Psoas muscle (tissue), 8 donors: Measurements from ENCODE around the gene DTNB. TPM values are rescaled to one million over a fixed set of nuclear protein-coding genes. Genes with fewer than 3 reads are reported as not detected.

Experiments used
- ATAC-seq, 4 donors: fragments of 200-7000 bp; cut with Tn5 transposase; one replicate each; pipeline ENCODE4 v1.9.1; 2020; ENCODE audit warnings: moderate library complexity in 3 of 4, mild to moderate bottlenecking in 2 of 4
- DNase-seq, 2 donors: peaks; one replicate each; pipeline ENCODE4 v3.0.0-alpha.2; 2020
- H3K27ac ChIP-seq: fragments of 200-600 bp; one replicate; pipeline ENCODE4 v1.8.0; 2022
- H3K27me3 ChIP-seq, 3 donors: fragments of 200-600 bp in 1 of 3; one replicate each; pipeline versions ENCODE4 v1.6.1 to v1.8.0; 2013 to 2022; ENCODE audit warnings: low read length in 2 of 3, mild to moderate bottlenecking in 2 of 3, moderate library complexity in 1 of 3; ENCODE audit not compliant: insufficient read depth in 3 of 3
- H3K36me3 ChIP-seq, 2 donors: fragments of 200-600 bp in 1 of 2; one replicate each; pipeline versions ENCODE4 v1.6.1 to v1.8.0; 2013 to 2022; ENCODE audit warnings: low read depth in 1 of 2, mild to moderate bottlenecking in 1 of 2, moderate library complexity in 1 of 2; ENCODE audit not compliant: insufficient read depth in 1 of 2
- H3K4me1 ChIP-seq: fragments of 200-600 bp; one replicate; pipeline ENCODE4 v1.8.0; 2022
- H3K4me3 ChIP-seq: fragments of 200-600 bp; one replicate; pipeline ENCODE4 v1.8.0; 2022; ENCODE audit warnings: mild to moderate bottlenecking
- H3K9me3 ChIP-seq: fragments of 200-600 bp; one replicate; pipeline ENCODE4 v1.8.0; 2022
- WGBS, 3 donors: extraction: QIAGEN DNeasy Blood & Tissue Kit; methylation state at CpG; one replicate each; pipeline versions ENCODE4 v1.1.6 to v1.1.7; 2013; 5-methylcytosine and 5-hydroxymethylcytosine counted together
- intact Hi-C, 2 donors: fragments of 100-400 bp; cut with DNase I; formaldehyde crosslinking; loops; one replicate each; pipeline versions ENCODE4 v1.11.0 to v1.14.2; 2022
- polyA plus RNA-seq, 3 donors: library from polyadenylated mRNA; stranded (reverse); fragments of 200-250 nt; gene quantifications; one replicate each; pipeline ENCODE4 v1.2.3, GENCODE V29; 2013
- total RNA-seq, 4 donors: library from RNA; stranded (reverse); fragmentation: NEBNext Ultra II Directional in 2 of 4; extraction: Animal tissue kit (Norgen Biotek cat#: 25700) in 2 of 4; gene quantifications; one replicate each; pipeline versions ENCODE4 v1.2.1 to v1.2.4, GENCODE V29; 2021 to 2023
- TF ChIP-seq, protein P1 (sequence below): fragments of 200-600 bp; IDR thresholded peaks from one replicate; pipeline ENCODE4 v1.8.0; 2022; ENCODE audit warnings: antibody characterized with exemption
- donor health status: healthy with polysubstance abuse.
- donor health status: DM: no; HTN: no; CAD: no; lungs with moderate emphysema.
- donor health status: Bipolar disorder and iron deficiency.
- donor health status: healthy.
- donor health status: DM: yes; HTN: yes; CAD: no.
- donor health status: DM: no; HTN: no; CAD: no.
- donor health status: DM: no; HTN: no; CAD: no.
- donor health status: DM: yes; HTN: yes; CAD: no.

DTNB gene
- total and polyA plus RNA-seq, 7 donors, result 2.3 to 6.3 (median 4.2) TPM

DNA sequence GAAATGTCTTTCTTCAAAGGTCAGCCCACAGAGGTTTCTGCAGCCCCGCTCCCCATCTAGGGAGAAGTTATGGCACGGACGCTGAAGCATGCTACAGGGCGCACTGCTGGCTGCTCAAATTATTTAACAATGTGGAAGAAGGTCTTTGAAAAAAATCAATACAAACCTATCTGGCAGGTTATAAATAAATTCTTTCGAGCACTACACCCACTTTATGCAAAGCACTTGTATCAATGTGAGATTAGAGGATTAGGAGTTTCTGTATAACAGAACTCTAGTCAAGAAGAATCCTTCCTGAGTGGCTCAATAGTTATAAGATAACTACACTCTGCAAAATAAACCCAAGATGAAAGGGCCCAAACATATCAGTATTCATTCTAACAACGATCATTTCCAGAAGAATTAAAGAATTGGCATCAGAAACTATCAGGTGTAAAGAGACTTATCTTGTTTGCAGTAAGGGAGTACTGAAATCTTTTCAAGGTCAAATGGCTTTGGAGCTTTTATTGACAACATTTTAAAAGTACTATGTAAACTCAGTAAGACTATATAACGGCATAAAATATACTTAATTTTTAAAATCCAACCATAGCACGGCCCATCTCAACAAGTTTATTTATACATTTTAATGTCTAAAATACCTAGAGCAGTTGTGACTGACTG, 228.6 kb downstream of the DTNB start:
- TF ChIP-seq, protein P1, sequence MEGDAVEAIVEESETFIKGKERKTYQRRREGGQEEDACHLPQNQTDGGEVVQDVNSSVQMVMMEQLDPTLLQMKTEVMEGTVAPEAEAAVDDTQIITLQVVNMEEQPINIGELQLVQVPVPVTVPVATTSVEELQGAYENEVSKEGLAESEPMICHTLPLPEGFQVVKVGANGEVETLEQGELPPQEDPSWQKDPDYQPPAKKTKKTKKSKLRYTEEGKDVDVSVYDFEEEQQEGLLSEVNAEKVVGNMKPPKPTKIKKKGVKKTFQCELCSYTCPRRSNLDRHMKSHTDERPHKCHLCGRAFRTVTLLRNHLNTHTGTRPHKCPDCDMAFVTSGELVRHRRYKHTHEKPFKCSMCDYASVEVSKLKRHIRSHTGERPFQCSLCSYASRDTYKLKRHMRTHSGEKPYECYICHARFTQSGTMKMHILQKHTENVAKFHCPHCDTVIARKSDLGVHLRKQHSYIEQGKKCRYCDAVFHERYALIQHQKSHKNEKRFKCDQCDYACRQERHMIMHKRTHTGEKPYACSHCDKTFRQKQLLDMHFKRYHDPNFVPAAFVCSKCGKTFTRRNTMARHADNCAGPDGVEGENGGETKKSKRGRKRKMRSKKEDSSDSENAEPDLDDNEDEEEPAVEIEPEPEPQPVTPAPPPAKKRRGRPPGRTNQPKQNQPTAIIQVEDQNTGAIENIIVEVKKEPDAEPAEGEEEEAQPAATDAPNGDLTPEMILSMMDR, result no peak
- intact Hi-C loops, result loop anchor here in 1 of 2 donors (5.0 kb wide), 1 partner anchor 347 kb away; no protein-coding TSS in a partner anchor
- Histone ChIP-seq H3K27me3 (no peaks in the 10 kb centered on the region), H3K4me3 (no peak overlapping the region), H3K36me3 (no peaks in the 10 kb centered on the region), H3K27ac (no peak overlapping the region), H3K4me1 (no peaks in the 10 kb centered on the region), H3K9me3 (no peaks in the 10 kb centered on the region)
- WGBS, 3 donors, result 89 to 95% (median 94%) methylated on average over 8 of the region's 8 CpGs
- ATAC-seq, result no peak
- DNase-seq, result no peak

DNA sequence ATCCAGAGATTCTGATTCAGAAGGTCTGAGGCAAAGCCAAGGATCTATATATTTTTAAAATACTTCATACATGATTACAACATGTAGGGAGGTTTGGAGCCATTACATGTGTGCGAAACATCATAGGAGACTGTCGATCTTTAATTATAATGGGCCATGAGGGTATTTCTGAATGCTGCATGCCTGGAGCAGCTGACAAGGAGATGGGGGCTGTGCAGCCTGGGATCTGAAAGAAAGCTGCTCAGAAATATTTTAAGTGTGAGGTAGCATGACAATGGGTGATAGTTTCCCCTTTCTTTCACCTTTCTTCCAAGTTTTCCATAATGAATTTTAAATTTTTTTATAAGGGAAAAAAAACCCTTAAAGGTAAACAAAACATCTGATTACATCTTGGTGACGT, 229.6 kb downstream of the DTNB start:
- TF ChIP-seq, protein P1, result no peak
- H3K36me3 ChIP-seq, result no peaks in the 10 kb centered on the region
- no peak for DNase-seq
- no peak for ATAC-seq
- H3K9me3 ChIP-seq, result no peaks in the 10 kb centered on the region
- no peak overlapping the region for H3K27ac ChIP-seq
- intact Hi-C loops, result loop anchor here in 1 of 2 donors (5.0 kb wide), 1 partner anchor 346 kb away; no protein-coding TSS in a partner anchor
- H3K4me3 ChIP-seq, result no peak overlapping the region
- 81 to 87% (median 83%) methylated on average over 3 of the region's 3 CpGs for WGBS, 3 donors
- no peaks in the 10 kb centered on the region for H3K4me1 ChIP-seq
- H3K27me3 ChIP-seq, result no peaks in the 10 kb centered on the region

DNA sequence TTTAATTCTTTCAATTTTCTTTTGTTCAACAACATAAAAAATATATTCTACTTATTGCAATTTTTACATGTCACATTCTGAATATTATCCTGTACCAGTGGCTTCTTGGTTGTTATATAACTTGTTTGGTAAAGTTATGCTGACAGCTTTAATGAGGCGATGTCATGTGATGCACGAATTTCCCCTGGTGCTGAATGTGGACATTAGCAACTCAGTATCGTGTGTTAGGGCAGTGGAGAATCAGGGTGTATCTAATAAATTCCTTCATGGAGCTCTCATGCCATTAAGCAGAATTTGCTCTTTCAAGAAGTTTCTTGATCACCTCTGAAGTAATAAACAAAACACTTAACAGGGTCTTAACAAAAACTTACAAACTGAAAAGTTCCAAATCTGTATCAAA, 232.0 kb downstream of the DTNB start:
- TF ChIP-seq, protein P1, result no peak
- intact Hi-C loops, result loop anchor here in 1 of 2 donors (5.0 kb wide), 1 partner anchor 344 kb away; no protein-coding TSS in a partner anchor
- DNase-seq (no peak), ATAC-seq (no peak)
- WGBS, 3 donors, result 57 to 65% (median 62%) methylated on average over 3 of the region's 3 CpGs
- Histone ChIP-seq H3K4me1 (no peaks in the 10 kb centered on the region), H3K4me3 (no peak overlapping the region), H3K27me3 (no peaks in the 10 kb centered on the region), H3K27ac (no peak overlapping the region), H3K36me3 (no peaks in the 10 kb centered on the region), H3K9me3 (no peaks in the 10 kb centered on the region)

DNA sequence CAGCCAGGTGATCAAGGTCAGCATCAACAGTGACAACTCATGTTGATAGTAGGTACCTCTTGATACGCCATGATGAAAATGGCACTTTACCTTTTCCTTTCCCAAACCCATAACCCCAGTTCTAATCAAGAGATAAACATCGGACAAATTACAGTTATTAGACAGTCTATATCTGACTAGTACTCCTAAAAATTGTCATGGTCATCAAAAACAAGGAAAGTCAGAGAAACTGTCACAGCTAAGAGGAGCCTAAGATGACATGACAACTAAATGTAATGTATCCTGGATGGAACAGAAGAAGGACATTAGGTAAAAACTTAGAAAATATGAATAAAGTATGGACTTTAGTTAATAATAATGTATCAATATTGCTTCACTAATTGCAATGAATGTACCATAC, 234.6 kb downstream of the DTNB start:
- no peak for DNase-seq
- intact Hi-C loops, result no loop called here
- Histone ChIP-seq H3K9me3 (no peaks in the 10 kb centered on the region), H3K27me3 (no peaks in the 10 kb centered on the region), H3K36me3 (no peaks in the 10 kb centered on the region), H3K27ac (no peak overlapping the region), H3K4me1 (no peaks in the 10 kb centered on the region), H3K4me3 (no peak overlapping the region)
- 95 to 99% (median 95%) methylated on average over 2 of the region's 2 CpGs for WGBS, 3 donors
- ATAC-seq, result no peak
- TF ChIP-seq, protein P1, result no peak
